ENCODE measurements around the gene MED16. TPM values are rescaled to one million over a fixed set of nuclear protein-coding genes. Genes with fewer than 3 reads are reported as not detected.

Gene MED16
- total and polyA plus RNA-seq, 2 of the 13 experiments (the other 11 are each of a cell fraction or from before 2014, with no cell fraction given), result 13.3 to 14.8 TPM

DNA sequence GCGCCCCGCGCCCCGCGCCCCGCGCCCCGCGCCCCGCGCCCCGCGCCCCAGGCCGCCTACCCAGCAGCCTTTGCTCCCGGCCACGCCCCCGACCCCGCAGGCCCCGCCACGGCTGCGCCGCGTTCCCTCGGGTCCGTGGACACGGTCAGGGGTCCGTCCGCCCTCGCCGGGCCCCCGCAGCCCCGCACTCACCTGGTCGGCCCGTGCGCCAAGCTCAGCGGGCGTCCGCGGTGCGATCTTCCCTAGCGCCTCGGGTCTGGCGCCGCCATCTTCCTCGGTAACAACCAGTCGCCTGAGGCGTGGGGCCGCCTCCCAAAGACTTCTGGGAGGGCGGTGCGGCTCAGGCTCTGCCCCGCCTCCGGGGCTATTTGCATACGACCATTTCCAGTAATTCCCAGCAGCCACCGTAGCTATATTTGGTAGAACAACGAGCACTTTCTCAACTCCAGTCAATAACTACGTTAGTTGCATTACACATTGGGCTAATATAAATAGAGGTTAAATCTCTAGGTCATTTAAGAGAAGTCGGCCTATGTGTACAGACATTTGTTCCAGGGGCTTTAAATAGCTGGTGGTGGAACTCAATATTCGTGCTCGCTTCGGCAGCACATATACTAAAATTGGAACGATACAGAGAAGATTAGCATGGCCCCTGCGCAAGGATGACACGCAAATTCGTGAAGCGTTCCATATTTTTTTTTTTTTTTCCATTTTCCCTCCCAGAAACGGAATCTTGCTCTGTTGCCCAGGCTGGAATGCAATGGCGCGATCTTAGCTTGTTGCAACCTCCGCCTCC, at the start of gene MED16, which contains the start of gene RNU6-9 (continued):
- TF ChIP-seq, protein P1, sequence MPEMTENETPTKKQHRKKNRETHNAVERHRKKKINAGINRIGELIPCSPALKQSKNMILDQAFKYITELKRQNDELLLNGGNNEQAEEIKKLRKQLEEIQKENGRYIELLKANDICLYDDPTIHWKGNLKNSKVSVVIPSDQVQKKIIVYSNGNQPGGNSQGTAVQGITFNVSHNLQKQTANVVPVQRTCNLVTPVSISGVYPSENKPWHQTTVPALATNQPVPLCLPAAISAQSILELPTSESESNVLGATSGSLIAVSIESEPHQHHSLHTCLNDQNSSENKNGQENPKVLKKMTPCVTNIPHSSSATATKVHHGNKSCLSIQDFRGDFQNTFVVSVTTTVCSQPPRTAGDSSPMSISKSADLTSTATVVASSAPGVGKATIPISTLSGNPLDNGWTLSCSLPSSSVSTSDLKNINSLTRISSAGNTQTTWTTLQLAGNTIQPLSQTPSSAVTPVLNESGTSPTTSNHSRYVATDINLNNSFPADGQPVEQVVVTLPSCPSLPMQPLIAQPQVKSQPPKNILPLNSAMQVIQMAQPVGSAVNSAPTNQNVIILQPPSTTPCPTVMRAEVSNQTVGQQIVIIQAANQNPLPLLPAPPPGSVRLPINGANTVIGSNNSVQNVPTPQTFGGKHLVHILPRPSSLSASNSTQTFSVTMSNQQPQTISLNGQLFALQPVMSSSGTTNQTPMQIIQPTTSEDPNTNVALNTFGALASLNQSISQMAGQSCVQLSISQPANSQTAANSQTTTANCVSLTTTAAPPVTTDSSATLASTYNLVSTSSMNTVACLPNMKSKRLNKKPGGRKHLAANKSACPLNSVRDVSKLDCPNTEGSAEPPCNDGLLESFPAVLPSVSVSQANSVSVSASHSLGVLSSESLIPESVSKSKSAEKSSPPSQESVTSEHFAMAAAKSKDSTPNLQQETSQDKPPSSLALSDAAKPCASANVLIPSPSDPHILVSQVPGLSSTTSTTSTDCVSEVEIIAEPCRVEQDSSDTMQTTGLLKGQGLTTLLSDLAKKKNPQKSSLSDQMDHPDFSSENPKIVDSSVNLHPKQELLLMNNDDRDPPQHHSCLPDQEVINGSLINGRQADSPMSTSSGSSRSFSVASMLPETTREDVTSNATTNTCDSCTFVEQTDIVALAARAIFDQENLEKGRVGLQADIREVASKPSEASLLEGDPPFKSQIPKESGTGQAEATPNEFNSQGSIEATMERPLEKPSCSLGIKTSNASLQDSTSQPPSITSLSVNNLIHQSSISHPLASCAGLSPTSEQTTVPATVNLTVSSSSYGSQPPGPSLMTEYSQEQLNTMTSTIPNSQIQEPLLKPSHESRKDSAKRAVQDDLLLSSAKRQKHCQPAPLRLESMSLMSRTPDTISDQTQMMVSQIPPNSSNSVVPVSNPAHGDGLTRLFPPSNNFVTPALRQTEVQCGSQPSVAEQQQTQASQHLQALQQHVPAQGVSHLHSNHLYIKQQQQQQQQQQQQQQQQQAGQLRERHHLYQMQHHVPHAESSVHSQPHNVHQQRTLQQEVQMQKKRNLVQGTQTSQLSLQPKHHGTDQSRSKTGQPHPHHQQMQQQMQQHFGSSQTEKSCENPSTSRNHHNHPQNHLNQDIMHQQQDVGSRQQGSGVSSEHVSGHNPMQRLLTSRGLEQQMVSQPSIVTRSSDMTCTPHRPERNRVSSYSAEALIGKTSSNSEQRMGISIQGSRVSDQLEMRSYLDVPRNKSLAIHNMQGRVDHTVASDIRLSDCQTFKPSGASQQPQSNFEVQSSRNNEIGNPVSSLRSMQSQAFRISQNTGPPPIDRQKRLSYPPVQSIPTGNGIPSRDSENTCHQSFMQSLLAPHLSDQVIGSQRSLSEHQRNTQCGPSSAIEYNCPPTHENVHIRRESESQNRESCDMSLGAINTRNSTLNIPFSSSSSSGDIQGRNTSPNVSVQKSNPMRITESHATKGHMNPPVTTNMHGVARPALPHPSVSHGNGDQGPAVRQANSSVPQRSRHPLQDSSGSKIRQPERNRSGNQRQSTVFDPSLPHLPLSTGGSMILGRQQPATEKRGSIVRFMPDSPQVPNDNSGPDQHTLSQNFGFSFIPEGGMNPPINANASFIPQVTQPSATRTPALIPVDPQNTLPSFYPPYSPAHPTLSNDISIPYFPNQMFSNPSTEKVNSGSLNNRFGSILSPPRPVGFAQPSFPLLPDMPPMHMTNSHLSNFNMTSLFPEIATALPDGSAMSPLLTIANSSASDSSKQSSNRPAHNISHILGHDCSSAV (CRISPR knock-in tag; IDR thresholded peaks at IDR 0.05; ENCODE audit: borderline replicate concordance), result no peak
- TF ChIP-seq, protein P2, sequence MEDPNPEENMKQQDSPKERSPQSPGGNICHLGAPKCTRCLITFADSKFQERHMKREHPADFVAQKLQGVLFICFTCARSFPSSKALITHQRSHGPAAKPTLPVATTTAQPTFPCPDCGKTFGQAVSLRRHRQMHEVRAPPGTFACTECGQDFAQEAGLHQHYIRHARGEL (CRISPR knock-in tag; IDR thresholded peaks at IDR 0.05), result no peak
- TF ChIP-seq, protein P3, sequence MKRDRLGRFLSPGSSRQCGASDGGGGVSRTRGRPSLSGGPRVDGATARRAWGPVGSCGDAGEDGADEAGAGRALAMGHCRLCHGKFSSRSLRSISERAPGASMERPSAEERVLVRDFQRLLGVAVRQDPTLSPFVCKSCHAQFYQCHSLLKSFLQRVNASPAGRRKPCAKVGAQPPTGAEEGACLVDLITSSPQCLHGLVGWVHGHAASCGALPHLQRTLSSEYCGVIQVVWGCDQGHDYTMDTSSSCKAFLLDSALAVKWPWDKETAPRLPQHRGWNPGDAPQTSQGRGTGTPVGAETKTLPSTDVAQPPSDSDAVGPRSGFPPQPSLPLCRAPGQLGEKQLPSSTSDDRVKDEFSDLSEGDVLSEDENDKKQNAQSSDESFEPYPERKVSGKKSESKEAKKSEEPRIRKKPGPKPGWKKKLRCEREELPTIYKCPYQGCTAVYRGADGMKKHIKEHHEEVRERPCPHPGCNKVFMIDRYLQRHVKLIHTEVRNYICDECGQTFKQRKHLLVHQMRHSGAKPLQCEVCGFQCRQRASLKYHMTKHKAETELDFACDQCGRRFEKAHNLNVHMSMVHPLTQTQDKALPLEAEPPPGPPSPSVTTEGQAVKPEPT (CRISPR knock-in tag; IDR thresholded peaks at IDR 0.05; ENCODE audit: low read depth), result no peak
- TF ChIP-seq SIX1 (CRISPR knock-in tag; IDR thresholded peaks at IDR 0.05; ENCODE audit: borderline replicate concordance), result no peak; the same call in 1 of the 2 replicates
- no peak for TF ChIP-seq ZFYVE20 (CRISPR knock-in tag; IDR thresholded peaks at IDR 0.05; ENCODE audit: borderline replicate concordance, low read depth)
- TF ChIP-seq NFYB (CRISPR knock-in tag; IDR thresholded peaks at IDR 0.05), result no peak
- no peak for TF ChIP-seq NFKBIZ (CRISPR knock-in tag; IDR thresholded peaks at IDR 0.05)
- no peak for TF ChIP-seq ZNF260 (CRISPR knock-in tag; IDR thresholded peaks at IDR 0.05; ENCODE audit: borderline replicate concordance, low read depth)
- TF ChIP-seq, protein P4, sequence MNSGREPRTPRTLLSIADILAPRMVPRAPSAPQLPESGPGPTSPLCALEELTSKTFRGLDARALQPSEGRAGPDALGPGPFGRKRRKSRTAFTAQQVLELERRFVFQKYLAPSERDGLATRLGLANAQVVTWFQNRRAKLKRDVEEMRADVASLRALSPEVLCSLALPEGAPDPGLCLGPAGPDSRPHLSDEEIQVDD (CRISPR knock-in tag; IDR thresholded peaks at IDR 0.05; ENCODE audit: borderline replicate concordance), result no peak
- TF ChIP-seq HOXD1 (CRISPR knock-in tag; IDR thresholded peaks at IDR 0.05), result 0 out of 2 replicates have a peak, but pooled peaks have one; percentile 58
- TF ChIP-seq, protein P5, sequence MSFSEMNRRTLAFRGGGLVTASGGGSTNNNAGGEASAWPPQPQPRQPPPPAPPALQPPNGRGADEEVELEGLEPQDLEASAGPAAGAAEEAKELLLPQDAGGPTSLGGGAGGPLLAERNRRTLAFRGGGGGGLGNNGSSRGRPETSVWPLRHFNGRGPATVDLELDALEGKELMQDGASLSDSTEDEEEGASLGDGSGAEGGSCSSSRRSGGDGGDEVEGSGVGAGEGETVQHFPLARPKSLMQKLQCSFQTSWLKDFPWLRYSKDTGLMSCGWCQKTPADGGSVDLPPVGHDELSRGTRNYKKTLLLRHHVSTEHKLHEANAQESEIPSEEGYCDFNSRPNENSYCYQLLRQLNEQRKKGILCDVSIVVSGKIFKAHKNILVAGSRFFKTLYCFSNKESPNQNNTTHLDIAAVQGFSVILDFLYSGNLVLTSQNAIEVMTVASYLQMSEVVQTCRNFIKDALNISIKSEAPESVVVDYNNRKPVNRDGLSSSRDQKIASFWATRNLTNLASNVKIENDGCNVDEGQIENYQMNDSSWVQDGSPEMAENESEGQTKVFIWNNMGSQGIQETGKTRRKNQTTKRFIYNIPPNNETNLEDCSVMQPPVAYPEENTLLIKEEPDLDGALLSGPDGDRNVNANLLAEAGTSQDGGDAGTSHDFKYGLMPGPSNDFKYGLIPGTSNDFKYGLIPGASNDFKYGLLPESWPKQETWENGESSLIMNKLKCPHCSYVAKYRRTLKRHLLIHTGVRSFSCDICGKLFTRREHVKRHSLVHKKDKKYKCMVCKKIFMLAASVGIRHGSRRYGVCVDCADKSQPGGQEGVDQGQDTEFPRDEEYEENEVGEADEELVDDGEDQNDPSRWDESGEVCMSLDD (CRISPR knock-in tag; IDR thresholded peaks at IDR 0.05; ENCODE audit: borderline replicate concordance), result no peak
- TF ChIP-seq ZNF749 (CRISPR knock-in tag; IDR thresholded peaks at IDR 0.05; ENCODE audit: borderline replicate concordance), result no peak
- TF ChIP-seq ZC3H4 (CRISPR knock-in tag; IDR thresholded peaks at IDR 0.05; ENCODE audit: borderline replicate concordance), result no peak
- no peak for TF ChIP-seq CBX1 (IDR thresholded peaks at IDR 0.05; ENCODE audit: low read depth)
